HG03432 (cell line): ENCODE measurements around the gene MYCBPAP.

Experiments used
- ATAC-seq: cut with Tn5 transposase; IDR thresholded peaks from one replicate; pipeline ENCODE4 v1.9.1; 2021; ENCODE audit warnings: mild to moderate bottlenecking, moderate library complexity; ENCODE audit not compliant: unreplicated experiment

Gene MYCBPAP

GRCh38 chr17:50569592-50569991 lies 61.4 kb downstream of the MYCBPAP start:
- no peak for ATAC-seq

- ATAC-seq: no peak
Observed at GRCh38 chr17:50570032-50570431, 61.8 kb downstream of the MYCBPAP start.

GRCh38 chr17:50570528-50570927 lies 62.3 kb downstream of the MYCBPAP start:
- no peak for ATAC-seq

- no peak for ATAC-seq
Observed at GRCh38 chr17:50571681-50572080, 63.4 kb downstream of the MYCBPAP start.

GRCh38 chr17:50572541-50572940 lies 64.3 kb downstream of the MYCBPAP start:
- ATAC-seq: no peak

GRCh38 chr17:50573866-50574611 lies 65.8 kb downstream of the MYCBPAP start:
- ATAC-seq: no peak

GRCh38 chr17:50575581-50576210 lies 67.5 kb downstream of the MYCBPAP start:
- ATAC-seq: no peak

- ATAC-seq: no peak
Observed at GRCh38 chr17:50576864-50577263, 68.6 kb downstream of the MYCBPAP start.

GRCh38 chr17:50577451-50577954 lies 69.3 kb downstream of the MYCBPAP start:
- no peak for ATAC-seq

- no peak for ATAC-seq
Observed at GRCh38 chr17:50578173-50578572, 69.9 kb downstream of the MYCBPAP start.

GRCh38 chr17:50579399-50579798 lies 71.2 kb downstream of the MYCBPAP start:
- no peak for ATAC-seq

GRCh38 chr17:50580646-50581045 lies 72.4 kb downstream of the MYCBPAP start:
- no peak for ATAC-seq
